DMS 273 (cell line): Measurements from ENCODE around the gene RCBTB2.
"Not testable (repeated sequence)": the region's sequence is repeated elsewhere in the genome, so short reads cannot be mapped to it uniquely, and the experiment has no call there.

ENCODE experiments used
- DNase-seq: peaks from one replicate; lab custom pipeline; 2025; ENCODE audit not compliant: unreplicated experiment; lab: John Stamatoyannopoulos, UW

Gene RCBTB2

GRCh38 chr13:48532506-48533499 lies at the start of gene RCBTB2:
TSS of gene RCBTB2 (minus strand) at chr13:48533080. CDS start at chr13:48521939, 11,141 bp downstream.
- peak; percentile 98 for DNase-seq

GRCh38 chr13:48582084-48582483 lies 49.2 kb upstream of the RCBTB2 start:
- DNase-seq, result no peak

DNA sequence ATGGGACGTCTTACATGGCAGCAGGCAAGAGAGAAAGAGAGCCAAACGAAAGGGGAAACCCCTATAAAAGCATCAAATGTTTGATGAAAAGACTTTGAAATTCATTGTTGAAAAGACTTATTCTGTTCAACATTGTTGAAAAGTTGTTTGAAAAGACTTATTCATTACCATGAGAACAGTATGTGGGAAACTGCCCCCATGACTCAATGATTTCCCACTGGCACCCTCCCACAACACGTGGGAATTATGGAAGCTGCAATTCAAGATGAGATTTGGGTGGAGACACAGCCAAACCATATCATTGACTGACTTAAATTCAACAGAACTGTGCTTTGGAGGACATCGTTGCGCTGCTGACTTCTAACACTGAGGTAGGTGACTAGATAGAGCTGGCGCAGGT lies 48.0 kb upstream of the RCBTB2 start:
- no peak for DNase-seq

DNA sequence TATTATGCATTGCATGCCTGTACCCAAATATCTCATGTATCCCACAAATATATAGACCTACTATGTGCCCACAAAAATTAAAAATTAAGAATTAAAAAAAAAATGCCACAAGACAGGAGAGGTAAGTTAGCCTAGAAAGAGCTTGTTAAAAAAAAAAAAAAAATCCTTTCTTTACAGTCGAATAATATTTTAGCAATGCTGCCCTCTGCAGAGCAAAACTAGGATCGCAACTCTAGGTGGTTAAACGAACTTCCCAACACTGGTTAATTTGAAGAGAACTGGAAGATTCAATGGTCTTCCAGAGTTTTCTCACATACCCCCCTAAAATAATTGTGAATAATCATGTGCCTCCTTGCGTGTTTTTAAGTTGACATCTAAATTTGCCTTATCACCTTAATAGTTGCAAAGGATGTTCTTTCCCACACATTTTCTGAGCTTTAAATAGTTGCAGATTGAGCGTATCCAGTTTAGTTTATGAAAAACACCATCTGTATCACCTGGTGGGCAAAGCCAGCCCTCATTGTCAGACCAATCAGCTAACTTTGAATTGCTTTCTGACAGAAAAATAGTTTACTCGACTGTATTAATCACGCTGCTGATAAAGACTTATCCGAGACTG lies 47.4 kb upstream of the RCBTB2 start:
- DNase-seq, result peak; percentile 75

GRCh38 chr13:48579919-48580180 lies 47.0 kb upstream of the RCBTB2 start:
- DNase-seq, result not testable (repeated sequence)

DNA sequence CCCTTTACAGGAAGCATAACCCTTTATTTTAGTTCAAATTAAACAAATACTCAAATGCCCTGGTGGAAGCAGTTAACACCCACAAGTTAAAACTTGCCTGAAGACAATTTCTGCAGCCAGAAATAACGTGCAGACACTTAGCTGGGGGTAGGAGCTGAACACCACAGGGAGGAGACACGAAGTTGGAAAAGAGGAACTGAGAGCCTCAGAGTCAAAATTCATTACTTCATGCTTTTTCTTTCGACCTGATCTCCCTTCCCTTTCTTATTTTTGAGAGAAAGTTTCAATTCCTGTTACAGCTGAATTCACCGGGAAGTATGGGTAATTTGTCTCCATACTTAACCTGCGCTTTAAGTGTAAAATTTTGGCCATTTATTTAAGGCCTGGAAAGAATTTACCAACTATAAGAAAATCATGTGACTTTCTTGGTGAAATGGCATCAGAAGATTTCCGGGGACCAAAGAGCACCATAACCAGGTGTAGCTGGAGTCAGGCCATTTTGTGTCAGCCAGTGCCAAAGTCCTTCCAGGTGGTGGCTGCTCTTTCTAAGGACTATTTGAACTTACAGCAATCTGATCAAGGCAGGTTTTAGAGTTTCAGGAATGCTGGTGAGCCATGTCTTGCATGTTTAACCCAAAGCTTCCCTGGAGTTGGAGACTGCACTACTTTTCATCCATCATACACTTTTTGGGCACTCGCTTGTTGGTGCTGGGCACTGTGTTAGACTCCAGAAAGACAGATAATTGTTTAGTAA lies 46.5 kb upstream of the RCBTB2 start:
- no peak for DNase-seq

DNA sequence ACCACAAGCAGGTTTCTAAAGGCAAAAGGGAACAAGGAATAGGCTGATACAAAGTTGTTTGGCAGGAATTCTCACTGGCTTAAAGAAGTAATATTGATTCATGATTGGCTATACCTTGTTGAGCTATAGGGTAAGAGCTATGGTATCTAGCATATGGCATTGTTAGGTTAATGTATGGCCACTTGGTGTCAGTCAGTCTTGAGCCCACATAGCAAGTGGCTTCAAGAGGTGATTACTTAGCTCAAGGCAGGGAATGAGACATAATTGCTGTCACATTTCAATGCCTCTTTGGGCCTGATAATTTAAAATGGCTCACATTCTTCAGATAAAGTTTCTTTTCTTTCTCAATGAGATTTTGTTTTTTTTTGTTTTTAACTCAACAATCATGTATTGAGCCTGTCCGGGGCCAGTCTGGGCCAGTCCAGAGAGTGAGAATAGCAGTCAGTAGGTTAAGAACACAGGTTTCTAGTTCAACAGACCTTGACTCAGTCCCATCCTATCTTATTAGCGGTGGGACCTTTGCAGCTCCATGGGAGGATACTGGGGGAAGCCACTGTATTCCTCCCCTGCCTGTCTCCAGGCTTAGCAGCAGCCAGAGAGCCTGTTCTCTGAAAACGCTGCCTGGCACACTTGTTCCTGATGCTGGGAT lies 45.8 kb upstream of the RCBTB2 start:
- no peak for DNase-seq

- DNase-seq, result no peak
Measured at GRCh38 chr13:48576448-48577010, 43.6 kb upstream of the RCBTB2 start.

GRCh38 chr13:48575031-48575430 lies 42.2 kb upstream of the RCBTB2 start:
- no peak for DNase-seq

DNA sequence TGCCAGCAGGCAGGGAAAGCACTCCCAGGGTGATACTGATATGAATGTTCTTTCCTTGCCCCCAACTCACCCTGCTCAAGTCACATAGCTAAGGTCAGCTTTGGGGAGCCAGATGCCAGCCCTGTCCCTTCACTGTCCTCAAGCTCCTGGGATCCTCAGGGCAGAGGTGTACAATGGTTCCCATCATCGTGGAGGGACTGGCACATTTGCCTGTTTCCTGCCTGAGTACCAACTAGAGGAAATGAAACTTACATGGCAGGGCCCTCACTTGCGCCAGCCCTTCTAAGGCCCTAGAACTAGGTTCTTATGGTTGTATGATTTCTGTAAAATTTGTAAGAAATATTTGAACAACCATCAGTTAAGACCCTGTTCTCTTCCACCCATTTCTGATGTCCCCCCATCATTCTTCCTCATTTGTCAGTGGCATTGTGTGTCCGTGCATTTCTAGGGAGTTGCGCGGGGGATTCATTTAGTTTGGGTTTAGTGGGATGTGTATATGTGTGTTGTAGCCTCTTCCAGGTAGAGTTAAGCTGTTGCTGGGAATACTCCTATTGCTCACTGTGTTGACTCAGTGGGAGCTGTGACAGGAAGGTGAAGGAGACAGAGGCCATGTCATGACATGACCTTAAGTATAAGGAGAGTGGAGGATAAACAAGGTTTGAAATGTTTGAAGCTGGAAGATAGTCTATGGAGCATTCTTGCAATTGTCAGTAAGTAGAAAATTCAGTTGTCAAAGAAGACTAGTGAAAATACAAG lies 41.3 kb upstream of the RCBTB2 start:
- DNase-seq, result no peak

DNA sequence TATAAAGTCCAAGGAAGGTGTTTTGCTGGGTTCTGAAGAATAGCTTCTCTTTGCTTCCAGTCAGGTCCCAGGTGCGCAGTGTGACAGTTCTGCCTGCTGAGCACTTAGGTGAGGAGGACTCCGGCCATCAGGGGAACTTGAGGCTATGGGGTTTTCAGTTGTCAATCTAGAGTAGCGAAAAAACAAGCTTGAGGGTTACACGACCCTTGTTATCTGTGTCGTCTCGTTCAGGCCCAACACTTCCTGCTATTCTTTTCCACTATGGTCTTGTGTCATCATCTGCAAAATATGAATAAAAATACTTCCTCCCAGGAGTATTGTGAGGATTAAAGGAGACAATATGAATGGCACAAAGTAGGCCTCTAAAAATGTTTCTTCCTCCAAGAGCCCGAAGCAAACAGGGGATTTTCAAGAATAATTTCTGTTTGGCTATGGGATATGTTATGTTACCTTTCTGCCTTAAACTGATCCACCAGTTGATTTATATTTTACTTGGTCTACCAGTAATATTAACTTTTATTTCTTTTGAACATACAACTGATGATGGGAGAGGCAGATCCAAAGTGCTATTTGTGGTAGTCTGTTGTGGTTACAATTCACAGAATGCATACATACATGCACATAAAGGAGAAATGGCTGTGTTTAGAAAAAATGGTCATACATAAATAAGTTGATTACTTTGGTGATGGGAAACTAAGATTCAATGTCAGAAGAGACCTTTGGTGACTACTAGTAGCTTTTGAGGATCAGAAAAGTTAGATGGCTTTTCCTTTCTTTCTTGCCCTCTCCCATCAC lies 40.5 kb upstream of the RCBTB2 start:
- DNase-seq, result no peak

- DNase-seq, result no peak
Measured at GRCh38 chr13:48571126-48571913, 38.4 kb upstream of the RCBTB2 start.

DNA sequence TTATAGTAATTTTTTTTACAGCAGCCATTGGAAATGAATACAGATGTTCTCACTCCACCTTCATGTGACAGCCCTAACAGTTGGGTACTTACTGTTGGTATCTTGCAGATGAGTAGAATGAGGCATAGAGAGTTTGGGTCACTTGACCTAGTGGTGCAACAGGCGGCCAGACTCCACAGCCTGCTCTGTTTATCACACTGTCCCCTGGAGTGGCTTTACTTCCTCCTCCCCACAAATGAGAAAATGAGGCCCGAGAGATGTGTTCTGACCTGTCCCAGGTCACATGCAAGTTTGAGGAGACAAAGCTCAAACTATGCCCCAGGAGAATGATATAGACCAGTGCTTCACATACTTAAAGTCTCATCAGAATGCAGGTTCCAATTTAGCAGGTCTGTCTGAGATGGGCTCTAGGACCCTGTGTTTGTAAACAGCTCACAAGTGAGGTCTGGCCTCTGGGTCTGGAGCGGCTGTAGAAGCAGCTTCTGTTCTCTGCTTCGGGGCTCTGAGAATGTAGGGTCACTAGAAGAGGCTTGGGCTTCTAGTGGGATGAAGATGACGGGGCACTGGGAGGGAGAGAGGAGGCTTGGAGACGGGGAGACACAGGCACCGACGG lies 37.4 kb upstream of the RCBTB2 start:
- no peak for DNase-seq

- DNase-seq, result no peak
Measured at GRCh38 chr13:48569104-48569666, 36.3 kb upstream of the RCBTB2 start.

DNA sequence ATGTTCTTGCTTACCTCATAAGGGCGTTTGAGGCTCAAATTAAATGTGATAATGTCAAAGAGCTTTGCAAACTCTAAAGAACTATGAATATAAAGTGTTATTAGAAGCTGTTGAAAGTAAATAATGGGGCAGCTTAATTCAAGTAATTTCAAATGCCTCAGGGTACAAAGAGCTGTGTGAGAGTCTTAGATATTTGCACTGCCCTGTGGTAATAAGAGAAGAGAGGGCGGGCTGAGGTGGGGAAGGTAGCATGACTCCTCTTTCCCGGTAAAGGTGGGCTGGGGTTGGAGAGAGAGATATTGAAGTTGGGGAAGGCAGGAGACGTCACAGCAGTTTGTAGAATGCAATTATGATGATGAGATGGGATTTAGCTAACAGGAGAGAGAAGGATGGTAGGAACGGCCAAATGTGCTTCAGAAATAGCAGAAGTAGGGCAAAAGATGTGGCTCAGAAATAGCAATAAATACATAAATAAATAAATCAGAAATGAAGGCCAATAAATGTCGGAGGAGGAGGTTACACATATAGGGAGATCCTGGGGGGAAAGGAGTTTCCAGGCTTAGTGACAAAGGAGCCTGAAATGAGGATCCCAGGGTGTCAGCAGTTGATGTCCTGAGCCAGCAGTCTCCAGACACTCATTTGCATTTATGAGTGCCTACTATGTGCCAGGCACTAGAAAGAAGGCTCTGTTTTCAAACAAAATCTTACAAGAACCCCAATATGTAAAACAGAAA lies 35.7 kb upstream of the RCBTB2 start:
- no peak for DNase-seq

DNA sequence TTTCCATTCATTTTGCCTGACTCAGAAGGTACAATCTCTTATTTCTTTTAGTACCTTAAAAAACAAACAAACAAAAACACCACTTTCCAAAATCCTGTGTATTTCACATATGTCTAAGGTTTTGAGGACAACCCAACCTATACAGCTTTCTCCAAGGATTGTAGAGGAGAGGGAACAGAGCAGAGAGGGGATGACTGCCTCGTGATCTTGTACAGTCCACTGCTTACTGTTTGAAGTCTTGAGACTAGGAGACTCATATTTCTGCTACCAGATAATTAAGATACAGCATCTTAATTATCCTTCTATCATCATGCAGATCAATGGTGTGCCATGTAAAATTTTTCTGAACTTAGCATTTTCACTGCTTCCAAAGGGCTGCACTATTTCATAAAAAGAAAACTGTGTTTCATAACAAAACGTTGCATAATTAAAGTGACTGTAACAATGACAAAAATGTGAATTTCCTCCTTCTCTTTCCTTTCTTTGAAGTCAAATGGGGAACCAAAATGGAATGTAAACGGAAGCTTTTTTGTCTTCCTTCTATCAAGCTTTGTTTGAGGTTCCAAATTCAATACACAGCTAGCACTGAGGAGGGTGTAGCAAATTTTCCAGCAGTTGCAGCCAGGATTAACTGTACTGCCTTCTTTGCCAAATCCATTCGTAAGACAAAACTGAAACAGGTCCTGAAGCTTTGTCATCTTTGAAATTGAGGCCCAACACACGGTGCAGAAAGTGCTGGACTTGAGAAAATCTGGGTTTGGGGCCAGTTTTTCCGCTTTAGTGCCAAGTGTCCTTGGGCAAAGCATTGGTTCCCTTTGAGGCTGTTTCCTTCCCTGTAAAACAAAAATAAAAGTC lies 34.9 kb upstream of the RCBTB2 start:
- DNase-seq, result no peak
